ENCODE data around the gene ADAMTS12. TPM values are rescaled to one million over a fixed set of nuclear protein-coding genes. Genes with fewer than 3 reads are reported as not detected.

Gene ADAMTS12
- total and polyA plus RNA-seq, 2 experiments from 2014 or later: 9.1 to 17.1 TPM

DNA sequence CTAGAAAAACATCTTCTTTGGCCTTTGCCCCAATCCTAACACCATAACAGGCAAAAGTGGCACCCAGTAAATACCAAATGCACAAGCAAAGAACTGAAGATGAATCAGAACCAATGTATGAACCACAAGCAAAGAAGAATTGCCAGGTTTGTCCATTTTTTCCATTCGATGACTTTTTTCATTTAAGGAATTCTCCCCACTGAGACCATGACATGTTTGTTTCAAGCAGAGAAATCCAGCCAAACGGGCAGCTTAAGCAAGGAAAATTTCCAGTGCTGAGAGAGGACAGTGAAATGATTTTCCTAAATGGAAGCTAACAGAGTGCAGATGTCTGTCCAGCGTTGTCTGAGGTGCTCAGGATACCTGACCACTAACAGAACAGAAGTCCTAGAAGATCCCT lies 203.7 kb downstream of the ADAMTS12 start:
- H3K4me2 ChIP-seq: no peak overlapping the region
- no peak for DNase-seq (ENCODE audit: low spot score)
- TF ChIP-seq EZH2 (IDR thresholded peaks at IDR 0.05; ENCODE audit: low read depth, unreplicated experiment): no peak
- no peak for TF ChIP-seq ZNF331 (CRISPR knock-in tag; IDR thresholded peaks at IDR 0.05; ENCODE audit: low read depth)
- TF ChIP-seq POLR2AphosphoS5 (IDR thresholded peaks at IDR 0.05; ENCODE audit: low read depth): no peak
- TF ChIP-seq, protein P1, sequence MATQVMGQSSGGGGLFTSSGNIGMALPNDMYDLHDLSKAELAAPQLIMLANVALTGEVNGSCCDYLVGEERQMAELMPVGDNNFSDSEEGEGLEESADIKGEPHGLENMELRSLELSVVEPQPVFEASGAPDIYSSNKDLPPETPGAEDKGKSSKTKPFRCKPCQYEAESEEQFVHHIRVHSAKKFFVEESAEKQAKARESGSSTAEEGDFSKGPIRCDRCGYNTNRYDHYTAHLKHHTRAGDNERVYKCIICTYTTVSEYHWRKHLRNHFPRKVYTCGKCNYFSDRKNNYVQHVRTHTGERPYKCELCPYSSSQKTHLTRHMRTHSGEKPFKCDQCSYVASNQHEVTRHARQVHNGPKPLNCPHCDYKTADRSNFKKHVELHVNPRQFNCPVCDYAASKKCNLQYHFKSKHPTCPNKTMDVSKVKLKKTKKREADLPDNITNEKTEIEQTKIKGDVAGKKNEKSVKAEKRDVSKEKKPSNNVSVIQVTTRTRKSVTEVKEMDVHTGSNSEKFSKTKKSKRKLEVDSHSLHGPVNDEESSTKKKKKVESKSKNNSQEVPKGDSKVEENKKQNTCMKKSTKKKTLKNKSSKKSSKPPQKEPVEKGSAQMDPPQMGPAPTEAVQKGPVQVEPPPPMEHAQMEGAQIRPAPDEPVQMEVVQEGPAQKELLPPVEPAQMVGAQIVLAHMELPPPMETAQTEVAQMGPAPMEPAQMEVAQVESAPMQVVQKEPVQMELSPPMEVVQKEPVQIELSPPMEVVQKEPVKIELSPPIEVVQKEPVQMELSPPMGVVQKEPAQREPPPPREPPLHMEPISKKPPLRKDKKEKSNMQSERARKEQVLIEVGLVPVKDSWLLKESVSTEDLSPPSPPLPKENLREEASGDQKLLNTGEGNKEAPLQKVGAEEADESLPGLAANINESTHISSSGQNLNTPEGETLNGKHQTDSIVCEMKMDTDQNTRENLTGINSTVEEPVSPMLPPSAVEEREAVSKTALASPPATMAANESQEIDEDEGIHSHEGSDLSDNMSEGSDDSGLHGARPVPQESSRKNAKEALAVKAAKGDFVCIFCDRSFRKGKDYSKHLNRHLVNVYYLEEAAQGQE (IDR thresholded peaks at IDR 0.05; ENCODE audit: unreplicated experiment): no peak
- TF ChIP-seq STAT1 (IDR thresholded peaks at IDR 0.05; ENCODE audit: unreplicated experiment): no peak
- TF ChIP-seq CREB1 (CRISPR knock-in tag; IDR thresholded peaks at IDR 0.05; ENCODE audit: low read depth): no peak
- no peak for TF ChIP-seq ZNF114 (CRISPR knock-in tag; IDR thresholded peaks at IDR 0.05)
- no peak for TF ChIP-seq CTCF (conservative IDR thresholded peaks at IDR 0.05; ENCODE audit: low read depth in 2 of 2)
- TF ChIP-seq JUNB (IDR thresholded peaks at IDR 0.05; ENCODE audit: unreplicated experiment): no peak
- TF ChIP-seq, protein P2, sequence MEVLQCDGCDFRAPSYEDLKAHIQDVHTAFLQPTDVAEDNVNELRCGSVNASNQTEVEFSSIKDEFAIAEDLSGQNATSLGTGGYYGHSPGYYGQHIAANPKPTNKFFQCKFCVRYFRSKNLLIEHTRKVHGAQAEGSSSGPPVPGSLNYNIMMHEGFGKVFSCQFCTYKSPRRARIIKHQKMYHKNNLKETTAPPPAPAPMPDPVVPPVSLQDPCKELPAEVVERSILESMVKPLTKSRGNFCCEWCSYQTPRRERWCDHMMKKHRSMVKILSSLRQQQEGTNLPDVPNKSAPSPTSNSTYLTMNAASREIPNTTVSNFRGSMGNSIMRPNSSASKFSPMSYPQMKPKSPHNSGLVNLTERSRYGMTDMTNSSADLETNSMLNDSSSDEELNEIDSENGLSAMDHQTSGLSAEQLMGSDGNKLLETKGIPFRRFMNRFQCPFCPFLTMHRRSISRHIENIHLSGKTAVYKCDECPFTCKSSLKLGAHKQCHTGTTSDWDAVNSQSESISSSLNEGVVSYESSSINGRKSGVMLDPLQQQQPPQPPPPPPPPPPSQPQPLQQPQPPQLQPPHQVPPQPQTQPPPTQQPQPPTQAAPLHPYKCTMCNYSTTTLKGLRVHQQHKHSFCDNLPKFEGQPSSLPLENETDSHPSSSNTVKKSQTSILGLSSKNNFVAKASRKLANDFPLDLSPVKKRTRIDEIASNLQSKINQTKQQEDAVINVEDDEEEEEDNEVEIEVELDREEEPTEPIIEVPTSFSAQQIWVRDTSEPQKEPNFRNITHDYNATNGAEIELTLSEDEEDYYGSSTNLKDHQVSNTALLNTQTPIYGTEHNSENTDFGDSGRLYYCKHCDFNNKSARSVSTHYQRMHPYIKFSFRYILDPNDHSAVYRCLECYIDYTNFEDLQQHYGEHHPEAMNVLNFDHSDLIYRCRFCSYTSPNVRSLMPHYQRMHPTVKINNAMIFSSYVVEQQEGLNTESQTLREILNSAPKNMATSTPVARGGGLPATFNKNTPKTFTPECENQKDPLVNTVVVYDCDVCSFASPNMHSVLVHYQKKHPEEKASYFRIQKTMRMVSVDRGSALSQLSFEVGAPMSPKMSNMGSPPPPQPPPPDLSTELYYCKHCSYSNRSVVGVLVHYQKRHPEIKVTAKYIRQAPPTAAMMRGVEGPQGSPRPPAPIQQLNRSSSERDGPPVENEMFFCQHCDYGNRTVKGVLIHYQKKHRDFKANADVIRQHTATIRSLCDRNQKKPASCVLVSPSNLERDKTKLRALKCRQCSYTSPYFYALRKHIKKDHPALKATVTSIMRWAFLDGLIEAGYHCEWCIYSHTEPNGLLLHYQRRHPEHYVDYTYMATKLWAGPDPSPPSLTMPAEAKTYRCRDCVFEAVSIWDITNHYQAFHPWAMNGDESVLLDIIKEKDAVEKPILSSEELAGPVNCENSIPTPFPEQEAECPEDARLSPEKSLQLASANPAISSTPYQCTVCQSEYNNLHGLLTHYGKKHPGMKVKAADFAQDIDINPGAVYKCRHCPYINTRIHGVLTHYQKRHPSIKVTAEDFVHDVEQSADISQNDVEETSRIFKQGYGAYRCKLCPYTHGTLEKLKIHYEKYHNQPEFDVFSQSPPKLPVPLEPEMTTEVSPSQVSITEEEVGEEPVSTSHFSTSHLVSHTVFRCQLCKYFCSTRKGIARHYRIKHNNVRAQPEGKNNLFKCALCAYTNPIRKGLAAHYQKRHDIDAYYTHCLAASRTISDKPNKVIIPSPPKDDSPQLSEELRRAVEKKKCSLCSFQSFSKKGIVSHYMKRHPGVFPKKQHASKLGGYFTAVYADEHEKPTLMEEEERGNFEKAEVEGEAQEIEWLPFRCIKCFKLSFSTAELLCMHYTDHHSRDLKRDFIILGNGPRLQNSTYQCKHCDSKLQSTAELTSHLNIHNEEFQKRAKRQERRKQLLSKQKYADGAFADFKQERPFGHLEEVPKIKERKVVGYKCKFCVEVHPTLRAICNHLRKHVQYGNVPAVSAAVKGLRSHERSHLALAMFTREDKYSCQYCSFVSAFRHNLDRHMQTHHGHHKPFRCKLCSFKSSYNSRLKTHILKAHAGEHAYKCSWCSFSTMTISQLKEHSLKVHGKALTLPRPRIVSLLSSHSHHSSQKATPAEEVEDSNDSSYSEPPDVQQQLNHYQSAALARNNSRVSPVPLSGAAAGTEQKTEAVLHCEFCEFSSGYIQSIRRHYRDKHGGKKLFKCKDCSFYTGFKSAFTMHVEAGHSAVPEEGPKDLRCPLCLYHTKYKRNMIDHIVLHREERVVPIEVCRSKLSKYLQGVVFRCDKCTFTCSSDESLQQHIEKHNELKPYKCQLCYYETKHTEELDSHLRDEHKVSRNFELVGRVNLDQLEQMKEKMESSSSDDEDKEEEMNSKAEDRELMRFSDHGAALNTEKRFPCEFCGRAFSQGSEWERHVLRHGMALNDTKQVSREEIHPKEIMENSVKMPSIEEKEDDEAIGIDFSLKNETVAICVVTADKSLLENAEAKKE (CRISPR knock-in tag; IDR thresholded peaks at IDR 0.05): no peak
- TF ChIP-seq EZH2phosphoT487 (IDR thresholded peaks at IDR 0.05; ENCODE audit: unreplicated experiment): no peak
- TF ChIP-seq NANOG (IDR thresholded peaks at IDR 0.05; ENCODE audit: borderline replicate concordance): no peak
- TF ChIP-seq, protein P3, sequence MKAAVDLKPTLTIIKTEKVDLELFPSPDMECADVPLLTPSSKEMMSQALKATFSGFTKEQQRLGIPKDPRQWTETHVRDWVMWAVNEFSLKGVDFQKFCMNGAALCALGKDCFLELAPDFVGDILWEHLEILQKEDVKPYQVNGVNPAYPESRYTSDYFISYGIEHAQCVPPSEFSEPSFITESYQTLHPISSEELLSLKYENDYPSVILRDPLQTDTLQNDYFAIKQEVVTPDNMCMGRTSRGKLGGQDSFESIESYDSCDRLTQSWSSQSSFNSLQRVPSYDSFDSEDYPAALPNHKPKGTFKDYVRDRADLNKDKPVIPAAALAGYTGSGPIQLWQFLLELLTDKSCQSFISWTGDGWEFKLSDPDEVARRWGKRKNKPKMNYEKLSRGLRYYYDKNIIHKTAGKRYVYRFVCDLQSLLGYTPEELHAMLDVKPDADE (IDR thresholded peaks at IDR 0.05): no peak
- no peak overlapping the region for H3K4me3 Mint-ChIP-seq
- H3K36me3 Mint-ChIP-seq (ENCODE audit: low read depth): 0 out of 3 replicates have a peak, but pooled peaks cover 3% of the 10 kb centered on the region
- no peak overlapping the region for H2AFZ ChIP-seq
- H3K27me3 ChIP-seq (ENCODE audit: insufficient read depth): no peaks in the 10 kb centered on the region
- peaks cover 22% of the 10 kb centered on the region for H3K4me1 Mint-ChIP-seq
- no peaks in the 10 kb centered on the region for H4K20me1 ChIP-seq (replicated peaks; ENCODE audit: insufficient read depth)
- no peaks in the 10 kb centered on the region for H3K79me2 ChIP-seq (replicated peaks; ENCODE audit: insufficient read depth)
- no peak overlapping the region for H3K4me3 ChIP-seq
- peaks cover 8% of the 10 kb centered on the region for H3K4me1 ChIP-seq (ENCODE audit: insufficient read depth)
- H3K27ac ChIP-seq (ENCODE audit: low read depth): no peak overlapping the region
- no peak overlapping the region for H3K27ac Mint-ChIP-seq
- peaks cover 9% of the 10 kb centered on the region; the same call in 1 of the 3 replicates for H3K9me3 Mint-ChIP-seq
- 0 out of 2 replicates have a peak, but pooled peaks cover 3% of the 10 kb centered on the region for H3K36me3 ChIP-seq (ENCODE audit: insufficient read depth)
- ATAC-seq: no peak
- no peaks in the 10 kb centered on the region for H3K27me3 Mint-ChIP-seq (ENCODE audit: insufficient read depth, low read depth, poor library complexity)
- H3K9me2 ChIP-seq (ENCODE audit: insufficient read depth): peaks cover 18% of the 10 kb centered on the region; the same call in 1 of the 2 replicates
- no peaks in the 10 kb centered on the region for H3F3A ChIP-seq (replicated peaks; ENCODE audit: low read depth)

All from GM23338 (cell line).